ENCODE data around the gene MME. TPM values are rescaled to one million over a fixed set of nuclear protein-coding genes. Genes with fewer than 3 reads are reported as not detected.
"Not testable (repeated sequence)": the region's sequence is repeated elsewhere in the genome, so short reads cannot be mapped to it uniquely, and the experiment has no call there.

MME gene
- total and polyA plus RNA-seq, 3 experiments from 2014 or later = 0.04 to 1.4 TPM; not detected in 1

- Mint-ChIP-seq H3K4me1 (no peaks in the 10 kb centered on the region), H3K9me3 (peaks cover 0 to 9% (median 2%) of the 10 kb centered on the region in 5 donors), H3K36me3 (no peaks in the 10 kb centered on the region), H3K27me3 (peaks cover 0 to 2% of the 10 kb centered on the region in 2 donors), H3K4me3 (no peak overlapping the region), H3K27ac (no peak overlapping the region)
- Histone ChIP-seq H3K27ac (ENCODE audit: low read depth, low read length) (no peak overlapping the region), H3K4me1 (ENCODE audit: insufficient read depth, low read length) (no peaks in the 10 kb centered on the region), H3K27me3 (ENCODE audit: insufficient read depth, low read length, poor library complexity, severe bottlenecking) (no peaks in the 10 kb centered on the region), H3K4me3 (ENCODE audit: low read length) (no peak overlapping the region), H3K36me3 (ENCODE audit: insufficient read depth, low read length) (no peaks in the 10 kb centered on the region), H3K9me3 (ENCODE audit: low read length) (no peaks in the 10 kb centered on the region)
- CTCF ChIA-PET = no interaction called here
- POLR2A ChIA-PET = no interaction called here
- DNase-seq = no peak
Measured at GRCh38 chr3:155131104-155131503, 51.0 kb downstream of the MME start.

DNA sequence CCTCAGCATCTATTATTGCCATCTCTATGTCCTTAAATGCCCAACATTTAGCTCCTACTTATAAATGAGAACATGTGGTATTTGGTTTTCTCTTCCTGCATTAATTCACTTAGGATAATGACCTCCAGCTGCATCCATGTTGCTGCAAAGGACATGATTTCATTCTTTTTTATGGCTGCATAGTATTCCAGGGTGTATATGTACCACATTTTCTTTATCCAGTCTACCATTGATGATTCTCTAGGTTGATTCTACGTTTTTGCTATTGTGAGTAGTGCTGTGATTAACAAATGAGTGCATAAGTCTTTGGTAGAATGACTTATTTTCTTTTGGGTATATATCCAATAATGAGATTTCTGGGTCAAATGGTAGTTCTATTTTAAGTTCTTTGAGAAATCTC, 54.2 kb downstream of the MME start:
- H3K27ac Mint-ChIP-seq; CTCF ChIA-PET; H3K9me3 Mint-ChIP-seq; H3K27me3 Mint-ChIP-seq; H3K4me3 ChIP-seq (ENCODE audit: low read length); H3K4me1 Mint-ChIP-seq; POLR2A ChIA-PET; H3K27ac ChIP-seq (ENCODE audit: low read depth, low read length); H3K27me3 ChIP-seq (ENCODE audit: insufficient read depth, low read length, poor library complexity, severe bottlenecking); H3K4me3 Mint-ChIP-seq; H3K9me3 ChIP-seq (ENCODE audit: low read length); H3K36me3 Mint-ChIP-seq; DNase-seq; H3K36me3 ChIP-seq (ENCODE audit: insufficient read depth, low read length); H3K4me1 ChIP-seq (ENCODE audit: insufficient read depth, low read length): not testable (repeated sequence)

GRCh38 chr3:155135003-155135402, 54.9 kb downstream of the MME start:
- H3K4me3 ChIP-seq (ENCODE audit: low read length) = no peak overlapping the region
- Mint-ChIP-seq H3K27ac (no peak overlapping the region), H3K27me3 (peaks cover 0 to 2% of the 10 kb centered on the region in 2 donors), H3K36me3 (no peaks in the 10 kb centered on the region), H3K9me3 (peaks cover 0 to 9% (median 0%) of the 10 kb centered on the region in 5 donors), H3K4me1 (no peaks in the 10 kb centered on the region), H3K4me3 (no peak overlapping the region)
- no peak for DNase-seq
- H3K27me3 ChIP-seq (ENCODE audit: insufficient read depth, low read length, poor library complexity, severe bottlenecking) = no peaks in the 10 kb centered on the region
- H3K9me3 ChIP-seq (ENCODE audit: low read length) = no peaks in the 10 kb centered on the region
- CTCF ChIA-PET = no interaction called here
- POLR2A ChIA-PET = no interaction called here
- no peaks in the 10 kb centered on the region for H3K4me1 ChIP-seq (ENCODE audit: insufficient read depth, low read length)
- H3K36me3 ChIP-seq (ENCODE audit: insufficient read depth, low read length) = no peaks in the 10 kb centered on the region
- H3K27ac ChIP-seq (ENCODE audit: low read depth, low read length) = no peak overlapping the region

GRCh38 chr3:155138677-155139076, 58.6 kb downstream of the MME start:
- Histone ChIP-seq H3K36me3 (ENCODE audit: insufficient read depth, low read length) (no peaks in the 10 kb centered on the region), H3K4me3 (ENCODE audit: low read length) (no peak overlapping the region), H3K4me1 (ENCODE audit: insufficient read depth, low read length) (no peaks in the 10 kb centered on the region), H3K27me3 (ENCODE audit: insufficient read depth, low read length, poor library complexity, severe bottlenecking) (no peaks in the 10 kb centered on the region), H3K27ac (ENCODE audit: low read depth, low read length) (no peak overlapping the region), H3K9me3 (ENCODE audit: low read length) (no peaks in the 10 kb centered on the region)
- DNase-seq = no peak
- ChIA-PET CTCF (no interaction called here), POLR2A (no interaction called here)
- Mint-ChIP-seq H3K4me1 (no peaks in the 10 kb centered on the region), H3K9me3 (peaks cover 0 to 9% (median 0%) of the 10 kb centered on the region in 5 donors), H3K36me3 (no peaks in the 10 kb centered on the region), H3K4me3 (no peak overlapping the region), H3K27me3 (peaks cover 0 to 2% of the 10 kb centered on the region in 2 donors), H3K27ac (no peak overlapping the region)

DNA sequence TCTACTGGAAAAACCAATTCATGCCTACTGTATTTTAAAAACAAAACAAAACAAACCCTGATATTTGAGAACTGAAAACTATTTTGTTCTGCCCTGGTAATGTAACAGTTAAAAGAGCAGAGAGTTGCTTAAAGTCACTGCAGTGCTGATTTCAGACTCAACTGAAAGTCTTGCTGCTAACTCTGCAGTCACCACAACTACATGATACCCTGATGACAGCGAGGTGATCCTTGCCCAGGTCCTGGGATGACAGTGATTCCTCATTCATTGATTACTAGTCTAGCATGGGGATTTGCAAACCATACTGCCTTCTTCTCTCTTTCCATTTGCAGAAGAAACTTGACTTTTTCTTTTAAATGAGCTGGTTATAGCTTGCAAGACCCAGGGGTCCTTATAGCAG, 67.5 kb downstream of the MME start:
- H3K4me1 Mint-ChIP-seq = no peaks in the 10 kb centered on the region

DNA sequence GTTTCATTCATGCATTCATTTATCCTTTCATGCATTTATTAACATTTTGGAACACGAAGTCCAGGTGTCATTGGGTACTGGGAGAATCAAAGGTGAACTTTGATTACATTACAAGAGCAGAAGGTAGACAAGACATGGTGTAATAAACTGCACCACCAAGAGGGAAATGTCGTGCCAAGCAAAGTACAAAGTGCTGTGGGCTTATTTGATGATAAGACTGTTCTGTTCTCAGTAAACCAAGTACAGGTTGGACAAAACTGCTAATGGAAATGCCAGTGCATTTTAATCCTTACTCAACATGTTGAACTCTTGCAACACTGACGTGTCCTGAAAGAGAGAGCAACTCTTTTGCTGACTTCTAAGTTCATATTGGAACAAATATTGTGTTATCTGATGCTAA, 69.4 kb downstream of the MME start:
- Mint-ChIP-seq H3K36me3 (peaks cover 0 to 1% (median 0%) of the 10 kb centered on the region in 3 donors), H3K9me3 (peaks cover 0 to 5% (median 3%) of the 10 kb centered on the region in 5 donors), H3K27ac (no peak overlapping the region), H3K4me3 (no peak overlapping the region), H3K27me3 (no peaks in the 10 kb centered on the region), H3K4me1 (peaks cover 0 to 2% (median 0%) of the 10 kb centered on the region in 3 donors)
- no peak overlapping the region for H3K27ac ChIP-seq (ENCODE audit: low read depth, low read length)
- POLR2A ChIA-PET = no interaction called here
- CTCF ChIA-PET = no interaction called here
- H3K27me3 ChIP-seq (ENCODE audit: insufficient read depth, low read length, poor library complexity, severe bottlenecking) = no peaks in the 10 kb centered on the region
- no peaks in the 10 kb centered on the region for H3K9me3 ChIP-seq (ENCODE audit: low read length)
- H3K4me3 ChIP-seq (ENCODE audit: low read length) = no peak overlapping the region
- DNase-seq = no peak
- no peaks in the 10 kb centered on the region for H3K4me1 ChIP-seq (ENCODE audit: insufficient read depth, low read length)
- H3K36me3 ChIP-seq (ENCODE audit: insufficient read depth, low read length) = no peaks in the 10 kb centered on the region

More for the DNA sequence above, 67.5 kb downstream of the MME start:
- no peak overlapping the region for H3K27ac ChIP-seq (ENCODE audit: low read depth, low read length)
- H3K27ac Mint-ChIP-seq = no peak overlapping the region
- H3K4me3 Mint-ChIP-seq = no peak overlapping the region
- H3K4me1 ChIP-seq (ENCODE audit: insufficient read depth, low read length) = no peaks in the 10 kb centered on the region
- no peak overlapping the region for H3K4me3 ChIP-seq (ENCODE audit: low read length)
- H3K27me3 Mint-ChIP-seq = no peaks in the 10 kb centered on the region
- peaks cover 0 to 1% (median 0%) of the 10 kb centered on the region in 3 donors for H3K36me3 Mint-ChIP-seq
- no peaks in the 10 kb centered on the region for H3K9me3 ChIP-seq (ENCODE audit: low read length)
- DNase-seq = no peak
- H3K27me3 ChIP-seq (ENCODE audit: insufficient read depth, low read length, poor library complexity, severe bottlenecking) = no peaks in the 10 kb centered on the region
- ChIA-PET POLR2A (no interaction called here), CTCF (no interaction called here)
- peaks cover 0 to 5% (median 0%) of the 10 kb centered on the region in 5 donors for H3K9me3 Mint-ChIP-seq
- H3K36me3 ChIP-seq (ENCODE audit: insufficient read depth, low read length) = no peaks in the 10 kb centered on the region

DNA sequence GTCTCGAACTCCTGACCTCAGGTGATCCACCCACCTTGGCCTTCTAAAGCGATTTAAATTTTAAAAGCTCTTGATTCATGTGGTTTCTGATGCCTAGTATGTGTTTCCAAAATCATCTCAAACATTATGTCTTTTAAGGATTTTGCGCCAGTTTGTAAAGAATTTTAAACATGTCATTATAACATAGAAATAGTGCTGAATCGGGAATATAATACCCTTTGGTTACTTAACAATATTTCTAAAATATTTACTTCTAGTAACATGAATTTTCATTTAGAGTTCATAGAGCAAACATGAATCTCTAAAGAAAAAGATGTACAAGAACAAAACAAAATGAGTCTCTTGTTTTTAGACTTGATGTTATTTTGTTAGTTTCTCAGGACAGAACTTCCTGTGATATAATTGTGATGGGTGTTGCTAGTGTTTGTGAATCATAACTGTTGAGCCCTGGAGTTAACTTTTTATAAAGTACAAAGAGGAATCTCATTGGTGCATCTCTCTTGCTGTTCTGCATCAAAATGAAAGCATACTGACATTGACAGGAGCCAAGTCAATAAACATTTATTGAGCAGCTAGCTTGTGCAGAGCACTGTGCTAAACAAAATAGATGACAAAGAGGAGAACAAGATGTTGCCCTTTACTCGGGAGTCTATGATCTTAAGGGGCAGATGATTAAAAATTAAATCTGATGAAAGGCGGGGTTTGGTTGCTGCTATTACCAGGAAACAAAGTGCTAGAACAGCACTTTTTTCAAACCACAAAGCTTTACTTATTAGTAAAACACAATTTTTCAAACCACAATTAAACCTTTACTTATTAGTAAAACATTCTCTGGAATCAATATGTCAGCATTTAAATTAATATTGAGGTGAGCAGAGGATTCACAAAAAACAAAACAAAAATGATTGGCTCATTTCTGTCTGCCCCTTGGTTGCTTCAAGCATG, 73.4 kb downstream of the MME start:
- H3K4me1 ChIP-seq (ENCODE audit: insufficient read depth, low read length) = no peaks in the 10 kb centered on the region
- peaks cover 0 to 2% (median 0%) of the 10 kb centered on the region in 3 donors for H3K4me1 Mint-ChIP-seq
- no peaks in the 10 kb centered on the region for H3K27me3 ChIP-seq (ENCODE audit: insufficient read depth, low read length, poor library complexity, severe bottlenecking)
- POLR2A ChIA-PET = no interaction called here
- H3K27me3 Mint-ChIP-seq = no peaks in the 10 kb centered on the region
- peaks cover 0 to 1% (median 0%) of the 10 kb centered on the region in 3 donors for H3K36me3 Mint-ChIP-seq
- H3K27ac Mint-ChIP-seq = peak overlapping the region in 2 of 8 donors; percentile 12 to 71
- CTCF ChIA-PET = no interaction called here
- DNase-seq = no peak
- H3K36me3 ChIP-seq (ENCODE audit: insufficient read depth, low read length) = no peaks in the 10 kb centered on the region
- H3K9me3 ChIP-seq (ENCODE audit: low read length) = no peaks in the 10 kb centered on the region
- peaks cover 0 to 5% (median 3%) of the 10 kb centered on the region in 5 donors for H3K9me3 Mint-ChIP-seq
- no peak overlapping the region for H3K4me3 ChIP-seq (ENCODE audit: low read length)
- H3K4me3 Mint-ChIP-seq = peak overlapping the region in 3 of 7 donors; percentile 33 to 41 (median 38)
- H3K27ac ChIP-seq (ENCODE audit: low read depth, low read length) = no peak overlapping the region

DNA sequence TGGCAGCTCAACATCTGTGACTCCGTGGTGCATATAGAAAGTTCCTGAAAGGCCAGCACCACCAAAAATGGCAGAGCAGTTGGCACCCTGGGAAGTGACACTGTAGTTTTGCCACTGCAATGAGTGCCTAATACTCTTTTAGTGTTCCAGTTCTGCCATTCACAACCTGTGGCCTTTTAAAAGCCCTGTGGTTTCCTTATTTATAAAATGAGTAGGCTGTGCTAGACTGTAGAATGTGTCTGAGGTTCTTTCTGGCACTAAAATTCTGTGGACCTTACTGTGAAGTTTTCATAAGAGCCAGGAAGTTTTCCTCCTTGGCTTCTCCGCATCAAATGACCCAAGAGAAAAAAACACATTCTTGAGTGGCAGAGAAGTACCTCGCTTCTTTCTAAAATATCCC, 74.1 kb downstream of the MME start:
- peaks cover 0 to 5% (median 4%) of the 10 kb centered on the region in 5 donors for H3K9me3 Mint-ChIP-seq
- ChIA-PET POLR2A (no interaction called here), CTCF (no interaction called here)
- no peak for DNase-seq
- peaks cover 0 to 2% (median 0%) of the 10 kb centered on the region in 3 donors for H3K4me1 Mint-ChIP-seq
- no peaks in the 10 kb centered on the region for H3K9me3 ChIP-seq (ENCODE audit: low read length)
- H3K4me3 Mint-ChIP-seq = no peak overlapping the region
- no peaks in the 10 kb centered on the region for H3K4me1 ChIP-seq (ENCODE audit: insufficient read depth, low read length)
- no peak overlapping the region for H3K4me3 ChIP-seq (ENCODE audit: low read length)
- no peaks in the 10 kb centered on the region for H3K27me3 Mint-ChIP-seq
- H3K36me3 ChIP-seq (ENCODE audit: insufficient read depth, low read length) = no peaks in the 10 kb centered on the region
- no peaks in the 10 kb centered on the region for H3K27me3 ChIP-seq (ENCODE audit: insufficient read depth, low read length, poor library complexity, severe bottlenecking)
- H3K27ac ChIP-seq (ENCODE audit: low read depth, low read length) = no peak overlapping the region
- peaks cover 0 to 1% (median 0%) of the 10 kb centered on the region in 3 donors for H3K36me3 Mint-ChIP-seq
- H3K27ac Mint-ChIP-seq = no peak overlapping the region
